ENCODE data around the gene FBXW7.

The FBXW7 gene

DNA sequence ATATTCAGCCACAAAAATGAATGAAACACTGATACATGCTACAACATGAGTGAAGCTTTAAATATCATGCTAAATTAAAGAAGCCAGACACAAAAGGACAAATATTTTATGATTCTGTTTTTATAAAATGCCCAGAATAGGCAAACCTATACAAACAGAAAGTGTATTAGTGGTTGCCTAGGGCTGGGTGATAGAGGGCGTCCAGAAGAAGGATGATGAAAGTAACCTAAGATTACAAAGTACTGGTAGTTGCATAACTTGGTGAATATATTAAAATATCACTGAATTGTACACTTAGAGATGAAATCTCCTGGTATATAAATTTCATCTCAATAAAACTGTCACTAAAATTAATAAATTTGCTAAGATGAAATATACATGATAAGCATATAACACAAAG lies 67.5 kb downstream of the FBXW7 start:
- peak; percentile 24 for DNase-seq (ENCODE audit: low read depth)
- no peak for TF ChIP-seq CTCF (IDR thresholded peaks at IDR 0.05; ENCODE audit: low read length, missing control alignments)
- H3K4me3 ChIP-seq (replicated peaks; ENCODE audit: low read depth, low read length) = no peak overlapping the region

GRCh38 chr4:152467101-152467500 lies 68.8 kb downstream of the FBXW7 start:
- no peak for TF ChIP-seq CTCF (IDR thresholded peaks at IDR 0.05; ENCODE audit: low read length, missing control alignments)
- no peak overlapping the region for H3K4me3 ChIP-seq (replicated peaks; ENCODE audit: low read depth, low read length)
- DNase-seq (ENCODE audit: low read depth) = no peak

DNA sequence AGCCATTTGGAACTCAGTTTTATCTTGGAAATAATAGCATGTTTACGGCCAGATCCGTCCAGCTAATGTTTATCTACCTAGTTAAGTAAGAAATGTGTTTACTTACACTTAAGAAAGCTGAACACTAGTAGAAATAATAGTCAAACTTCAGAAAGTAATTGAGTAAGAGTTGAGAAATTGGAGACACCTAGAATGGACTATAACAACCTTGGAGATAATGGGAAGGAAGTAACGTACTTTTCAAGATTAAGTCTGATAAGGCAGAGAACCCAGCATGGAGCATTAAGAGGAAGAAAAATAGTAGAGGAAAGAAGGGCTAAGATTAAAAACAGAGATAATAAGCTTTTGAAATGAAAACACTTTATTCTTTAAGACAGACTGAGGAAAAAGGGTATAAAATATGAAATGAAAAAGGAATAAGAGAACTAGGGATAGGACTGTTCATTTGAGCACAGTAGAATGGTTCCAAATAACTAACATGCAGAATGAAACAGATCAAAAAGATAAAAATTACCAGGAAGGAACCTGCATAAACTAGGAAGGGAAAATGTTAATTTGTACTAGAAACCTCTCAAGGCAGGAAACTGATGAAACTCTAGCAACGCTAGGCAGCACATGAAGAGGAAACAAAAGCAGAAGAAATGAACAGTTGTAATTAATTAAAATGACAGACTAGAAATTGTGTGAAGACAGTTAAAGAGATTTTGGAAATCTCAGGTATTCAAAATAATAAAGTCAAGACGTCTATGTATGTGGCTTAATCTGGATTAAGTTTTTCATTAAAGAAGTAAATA lies 71.7 kb downstream of the FBXW7 start:
- no peak for DNase-seq (ENCODE audit: low read depth)
- no peak overlapping the region for H3K4me3 ChIP-seq (replicated peaks; ENCODE audit: low read depth, low read length)
- no peak for TF ChIP-seq CTCF (IDR thresholded peaks at IDR 0.05; ENCODE audit: low read length, missing control alignments)

- TF ChIP-seq CTCF (IDR thresholded peaks at IDR 0.05; ENCODE audit: low read length, missing control alignments) = no peak
- no peak for DNase-seq (ENCODE audit: low read depth)
- no peak overlapping the region for H3K4me3 ChIP-seq (replicated peaks; ENCODE audit: low read depth, low read length)
Measured at GRCh38 chr4:152463562-152463961, 72.3 kb downstream of the FBXW7 start.

- peak; percentile 31 for DNase-seq (ENCODE audit: low read depth)
- no peak for TF ChIP-seq CTCF (IDR thresholded peaks at IDR 0.05; ENCODE audit: low read length, missing control alignments)
- no peak overlapping the region for H3K4me3 ChIP-seq (replicated peaks; ENCODE audit: low read depth, low read length)
Measured at GRCh38 chr4:152462695-152463094, 73.2 kb downstream of the FBXW7 start.

GRCh38 chr4:152462047-152462446 lies 73.8 kb downstream of the FBXW7 start:
- no peak for TF ChIP-seq CTCF (IDR thresholded peaks at IDR 0.05; ENCODE audit: low read length, missing control alignments)
- no peak for DNase-seq (ENCODE audit: low read depth)
- no peak overlapping the region for H3K4me3 ChIP-seq (replicated peaks; ENCODE audit: low read depth, low read length)

- peak; percentile 93 for DNase-seq (ENCODE audit: low read depth)
- TF ChIP-seq CTCF (IDR thresholded peaks at IDR 0.05; ENCODE audit: low read length, missing control alignments) = peak; percentile 50
- H3K4me3 ChIP-seq (replicated peaks; ENCODE audit: low read depth, low read length) = no peak overlapping the region
Measured at GRCh38 chr4:152460488-152460887, 75.4 kb downstream of the FBXW7 start.

Data from fibroblast of pulmonary artery (primary cell).